Natural killer cell (primary cell): ENCODE measurements around the gene FBXW11. TPM values are rescaled to one million over a fixed set of nuclear protein-coding genes. Genes with fewer than 3 reads are reported as not detected.

Experiments used
- ATAC-seq, 3 donors: fragments of 150-1000 bp in 2 of 3; fragments of 200-7000 bp in 1 of 3; cut with Tn5 transposase; 1 replicate in 1 of 3; 2 replicates in 2 of 3; pipeline ENCODE4 v1.10.0; 2021; ENCODE audit warnings: mild to moderate bottlenecking in 2 of 3, moderate library complexity in 2 of 3
- DNase-seq, 2 donors: peaks; one replicate each; pipeline versions ENCODE4 v3.0.0 to v3.0.0-alpha.2; 2013 to 2021; ENCODE audit warnings: mixed read lengths in 1 of 2
- H3K27ac ChIP-seq: one replicate; pipeline ENCODE4 v1.5.1; 2013; ENCODE audit warnings: mild to moderate bottlenecking, low read length
- H3K27me3 ChIP-seq: one replicate; pipeline ENCODE4 v1.6.1; 2013; ENCODE audit warnings: low read length; ENCODE audit not compliant: control insufficient read depth, insufficient read depth
- H3K36me3 ChIP-seq: one replicate; pipeline ENCODE4 v1.6.1; 2013; ENCODE audit warnings: low read length; ENCODE audit not compliant: control insufficient read depth, insufficient read depth
- H3K4me1 ChIP-seq: one replicate; pipeline ENCODE4 v1.6.1; 2013; ENCODE audit warnings: low read length; ENCODE audit not compliant: control insufficient read depth, insufficient read depth
- H3K4me3 ChIP-seq: one replicate; pipeline ENCODE4 v1.5.1; 2013; ENCODE audit warnings: low read length
- H3K9me3 ChIP-seq: one replicate; pipeline ENCODE4 v1.6.1; 2013; ENCODE audit warnings: low read length; ENCODE audit not compliant: control insufficient read depth, insufficient read depth
- H3K27ac Mint-ChIP-seq, 2 donors: one replicate each; pipeline ENCODE4 v1.8.0; 2022; ENCODE audit warnings: mild to moderate bottlenecking in 2 of 2, mixed read lengths in 2 of 2, moderate library complexity in 1 of 2
- H3K27me3 Mint-ChIP-seq, 2 donors: one replicate each; pipeline ENCODE4 v1.8.0; 2022; ENCODE audit warnings: low read depth in 2 of 2, mixed read lengths in 2 of 2
- H3K36me3 Mint-ChIP-seq: one replicate; pipeline ENCODE4 v1.8.0; 2022; ENCODE audit warnings: mixed read lengths
- H3K4me1 Mint-ChIP-seq, 2 donors: one replicate each; pipeline ENCODE4 v1.8.0; 2022; ENCODE audit warnings: mixed read lengths in 2 of 2
- H3K4me3 Mint-ChIP-seq: one replicate; pipeline ENCODE4 v1.8.0; 2022; ENCODE audit warnings: mild to moderate bottlenecking, moderate library complexity, mixed read lengths
- H3K9me3 Mint-ChIP-seq, 2 donors: one replicate each; pipeline ENCODE4 v1.8.0; 2022; ENCODE audit warnings: mixed read lengths in 2 of 2
- CTCF ChIP-seq: fragments of 200-600 bp; IDR thresholded peaks from one replicate; pipeline ENCODE4 v1.8.0; 2022; ENCODE audit warnings: antibody characterized with exemption
- WGBS: methylation state at CpG from one replicate; pipeline ENCODE4 v1.1.7; 2013; ENCODE audit warnings: missing lambda C conversion rate; ENCODE audit not compliant: insufficient coverage; 5-methylcytosine and 5-hydroxymethylcytosine counted together
- intact Hi-C: fragments of 100-400 bp; cut with micrococcal nuclease; formaldehyde crosslinking; loops from one replicate; pipeline ENCODE4 v1.14.2; 2022
- total RNA-seq, 4 donors: library from RNA; stranded (reverse); fragments of 120-200 nt in 1 of 4; gene quantifications; one replicate each; pipeline versions ENCODE4 v1.2.3 to v1.2.4, GENCODE V29; 2013 to 2022

The FBXW11 gene
- total RNA-seq, 3 donors from 2014 or later (not counting 1 experiment from before 2014, with no cell fraction given): 26.7 to 40.3 (median 39.5) TPM

GRCh38 chr5:171992813-171993212, 13.6 kb downstream of the FBXW11 start:
- H3K4me1 Mint-ChIP-seq: peaks cover 28 to 30% of the 10 kb centered on the region in 2 donors
- no peak for DNase-seq
- H3K9me3 Mint-ChIP-seq: no peaks in the 10 kb centered on the region
- H3K36me3 Mint-ChIP-seq: no peaks in the 10 kb centered on the region
- H3K4me3 Mint-ChIP-seq: no peak overlapping the region
- H3K4me3 ChIP-seq: no peak overlapping the region
- H3K4me1 ChIP-seq: peaks cover 2% of the 10 kb centered on the region
- no CpG with 5 or more reads among the region's 2 CpGs for WGBS
- H3K9me3 ChIP-seq: no peaks in the 10 kb centered on the region
- no peak overlapping the region for H3K27ac Mint-ChIP-seq
- no peak for TF ChIP-seq CTCF
- intact Hi-C loops: no loop called here
- H3K36me3 ChIP-seq: peaks cover 5% of the 10 kb centered on the region
- H3K27ac ChIP-seq: no peak overlapping the region
- no peak for ATAC-seq
- H3K27me3 ChIP-seq: no peaks in the 10 kb centered on the region
- H3K27me3 Mint-ChIP-seq: no peaks in the 10 kb centered on the region

- Mint-ChIP-seq H3K36me3 (no peaks in the 10 kb centered on the region), H3K27ac (no peak overlapping the region), H3K27me3 (no peaks in the 10 kb centered on the region), H3K4me3 (no peak overlapping the region), H3K4me1 (peaks cover 27 to 30% of the 10 kb centered on the region in 2 donors), H3K9me3 (no peaks in the 10 kb centered on the region)
- Histone ChIP-seq H3K27me3 (no peaks in the 10 kb centered on the region), H3K4me3 (no peak overlapping the region), H3K36me3 (peaks cover 5% of the 10 kb centered on the region), H3K4me1 (peaks cover 2% of the 10 kb centered on the region), H3K9me3 (no peaks in the 10 kb centered on the region), H3K27ac (no peak overlapping the region)
- ATAC-seq (no peak), DNase-seq (no peak)
- TF ChIP-seq CTCF: no peak
- WGBS: 97% methylated on average over 3 of the region's 3 CpGs
- intact Hi-C loops: no loop called here
Observed at GRCh38 chr5:171992305-171992704, 14.1 kb downstream of the FBXW11 start.

DNA sequence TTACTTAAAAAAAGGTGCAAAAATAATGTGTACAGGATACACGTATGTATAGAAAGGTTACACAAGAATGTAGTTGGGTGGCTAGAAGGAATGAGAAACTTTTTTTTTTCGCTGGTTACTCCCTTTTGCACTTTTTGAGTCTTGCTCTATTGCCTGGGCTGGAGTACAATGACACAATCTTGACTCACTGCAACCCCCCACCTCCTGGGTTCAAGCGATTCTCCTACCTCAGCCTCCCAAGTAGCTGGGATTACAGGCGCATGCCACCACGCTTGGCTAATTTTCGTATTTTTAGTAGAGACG, 15.8 kb downstream of the FBXW11 start:
- intact Hi-C loops: no loop called here
- no peak for TF ChIP-seq CTCF
- Mint-ChIP-seq H3K9me3 (no peaks in the 10 kb centered on the region), H3K4me3 (no peak overlapping the region), H3K27ac (no peak overlapping the region), H3K27me3 (no peaks in the 10 kb centered on the region), H3K4me1 (peaks cover 22 to 23% of the 10 kb centered on the region in 2 donors), H3K36me3 (no peaks in the 10 kb centered on the region)
- Histone ChIP-seq H3K4me1 (peaks cover 12% of the 10 kb centered on the region), H3K27ac (no peak overlapping the region), H3K27me3 (no peaks in the 10 kb centered on the region), H3K36me3 (peaks cover 5% of the 10 kb centered on the region), H3K9me3 (no peaks in the 10 kb centered on the region), H3K4me3 (no peak overlapping the region)
- DNase-seq (no peak), ATAC-seq (no peak)
- WGBS: 89% methylated on average over 7 of the region's 7 CpGs

DNA sequence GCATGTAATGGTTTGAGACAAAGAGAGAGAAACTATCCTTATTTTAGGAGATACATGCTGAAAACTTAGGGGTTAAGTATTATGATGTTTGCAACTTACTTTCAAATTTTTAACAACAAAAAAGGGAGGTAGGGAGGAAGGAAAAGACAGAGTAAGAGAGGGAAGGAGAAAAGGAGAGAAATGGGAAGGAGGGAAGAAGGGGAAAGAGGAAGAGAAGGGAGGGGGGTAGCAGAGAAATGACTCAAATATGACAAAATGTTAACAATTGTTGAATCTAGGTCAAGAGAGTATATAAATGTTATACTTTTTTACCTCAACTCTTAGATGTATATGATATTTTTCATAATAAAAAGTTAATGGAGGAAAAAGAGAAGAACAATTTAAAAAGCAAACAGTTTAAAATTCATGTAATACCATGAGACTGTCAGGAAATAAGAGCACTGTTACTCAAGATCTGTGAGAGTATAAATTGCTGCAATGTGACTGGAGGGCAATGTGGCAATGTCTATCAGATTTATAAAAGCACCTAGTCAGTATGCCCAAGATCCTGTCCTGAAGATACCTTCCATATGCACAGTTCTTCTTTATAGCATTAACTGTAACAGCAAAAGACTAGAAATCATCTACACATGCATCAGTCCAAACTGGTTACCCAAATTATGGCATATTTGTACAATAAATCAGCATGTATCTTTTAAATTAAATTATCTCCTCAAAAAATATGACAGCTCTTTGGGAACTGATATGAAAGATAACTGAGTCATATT, 16.3 kb downstream of the FBXW11 start:
- H3K4me3 Mint-ChIP-seq: no peak overlapping the region
- peaks cover 24% of the 10 kb centered on the region in 2 donors for H3K4me1 Mint-ChIP-seq
- H3K27ac Mint-ChIP-seq: no peak overlapping the region
- H3K27ac ChIP-seq: no peak overlapping the region
- H3K4me3 ChIP-seq: no peak overlapping the region
- no peaks in the 10 kb centered on the region for H3K27me3 Mint-ChIP-seq
- no peaks in the 10 kb centered on the region for H3K9me3 Mint-ChIP-seq
- H3K27me3 ChIP-seq: no peaks in the 10 kb centered on the region
- peaks cover 17% of the 10 kb centered on the region for H3K4me1 ChIP-seq
- intact Hi-C loops: loop anchor here (5.0 kb wide), 1 partner anchor 77 kb away; no protein-coding TSS in a partner anchor
- DNase-seq (no peak), ATAC-seq (no peak)
- H3K9me3 ChIP-seq: no peaks in the 10 kb centered on the region
- peaks cover 5% of the 10 kb centered on the region for H3K36me3 ChIP-seq
- no peak for TF ChIP-seq CTCF
- H3K36me3 Mint-ChIP-seq: no peaks in the 10 kb centered on the region
